Measurements from ENCODE around the gene PRCC.
A peak's percentile ranks its signal among the peaks of the same experiment; 100 is the strongest.

Gene PRCC, protein sequence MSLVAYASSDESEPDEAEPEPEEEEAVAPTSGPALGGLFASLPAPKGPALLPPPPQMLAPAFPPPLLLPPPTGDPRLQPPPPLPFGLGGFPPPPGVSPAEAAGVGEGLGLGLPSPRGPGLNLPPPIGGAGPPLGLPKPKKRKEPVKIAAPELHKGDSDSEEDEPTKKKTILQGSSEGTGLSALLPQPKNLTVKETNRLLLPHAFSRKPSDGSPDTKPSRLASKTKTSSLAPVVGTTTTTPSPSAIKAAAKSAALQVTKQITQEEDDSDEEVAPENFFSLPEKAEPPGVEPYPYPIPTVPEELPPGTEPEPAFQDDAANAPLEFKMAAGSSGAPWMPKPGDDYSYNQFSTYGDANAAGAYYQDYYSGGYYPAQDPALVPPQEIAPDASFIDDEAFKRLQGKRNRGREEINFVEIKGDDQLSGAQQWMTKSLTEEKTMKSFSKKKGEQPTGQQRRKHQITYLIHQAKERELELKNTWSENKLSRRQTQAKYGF

GRCh38 chr1:156767101-156767878, at the start of gene PRCC:
TSS of gene PRCC (plus strand) at chr1:156767535. CDS start at chr1:156767772, 237 bp downstream.
- DNase-seq = peak; percentile 99

- DNase-seq = no peak
Observed at GRCh38 chr1:156721131-156721530, 46.2 kb upstream of the PRCC start.

DNA sequence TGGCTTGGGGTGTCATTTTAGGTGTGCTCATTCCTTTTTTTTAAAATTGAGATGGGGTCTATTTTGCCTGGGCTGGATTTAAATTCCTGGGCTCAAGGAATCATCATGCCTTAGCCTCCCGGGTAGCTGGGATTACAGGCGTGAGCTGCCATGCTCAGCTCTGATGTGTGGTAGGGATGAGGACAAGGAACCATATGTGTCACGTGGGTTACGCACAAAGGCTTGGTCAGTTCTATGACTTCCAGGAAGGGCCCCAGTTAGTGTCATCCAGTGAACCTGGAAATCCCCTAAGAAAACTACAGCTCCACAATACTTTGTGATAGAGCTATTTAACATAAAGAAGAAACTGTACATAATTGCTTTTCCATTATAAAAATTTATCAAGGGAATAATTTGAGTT, 45.8 kb upstream of the PRCC start:
- no peak for DNase-seq

GRCh38 chr1:156725683-156726280, 41.6 kb upstream of the PRCC start:
- DNase-seq = peak; percentile 75

- peak; percentile 44 for DNase-seq
Observed at GRCh38 chr1:156726549-156727226, 40.6 kb upstream of the PRCC start.

DNA sequence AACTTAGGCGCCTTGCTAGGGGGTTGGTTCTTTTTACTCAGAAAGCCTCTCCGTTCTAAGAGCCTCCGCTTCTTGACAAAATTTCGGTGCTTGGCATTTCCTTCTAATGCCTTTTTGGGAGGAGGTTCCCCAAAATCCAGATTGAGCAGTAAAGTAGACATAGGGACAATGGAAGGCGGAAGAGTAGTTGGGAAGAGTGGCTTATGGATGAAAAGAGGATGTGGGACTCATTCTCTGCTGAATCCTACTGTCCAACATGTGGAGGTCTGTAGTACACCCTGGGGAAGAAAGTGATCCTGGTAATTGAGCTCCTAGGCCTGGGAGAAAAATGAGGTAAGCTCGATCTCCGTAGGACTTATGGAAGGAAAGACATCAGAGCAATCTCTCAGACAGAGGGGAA, 39.8 kb upstream of the PRCC start:
- no peak for DNase-seq

DNA sequence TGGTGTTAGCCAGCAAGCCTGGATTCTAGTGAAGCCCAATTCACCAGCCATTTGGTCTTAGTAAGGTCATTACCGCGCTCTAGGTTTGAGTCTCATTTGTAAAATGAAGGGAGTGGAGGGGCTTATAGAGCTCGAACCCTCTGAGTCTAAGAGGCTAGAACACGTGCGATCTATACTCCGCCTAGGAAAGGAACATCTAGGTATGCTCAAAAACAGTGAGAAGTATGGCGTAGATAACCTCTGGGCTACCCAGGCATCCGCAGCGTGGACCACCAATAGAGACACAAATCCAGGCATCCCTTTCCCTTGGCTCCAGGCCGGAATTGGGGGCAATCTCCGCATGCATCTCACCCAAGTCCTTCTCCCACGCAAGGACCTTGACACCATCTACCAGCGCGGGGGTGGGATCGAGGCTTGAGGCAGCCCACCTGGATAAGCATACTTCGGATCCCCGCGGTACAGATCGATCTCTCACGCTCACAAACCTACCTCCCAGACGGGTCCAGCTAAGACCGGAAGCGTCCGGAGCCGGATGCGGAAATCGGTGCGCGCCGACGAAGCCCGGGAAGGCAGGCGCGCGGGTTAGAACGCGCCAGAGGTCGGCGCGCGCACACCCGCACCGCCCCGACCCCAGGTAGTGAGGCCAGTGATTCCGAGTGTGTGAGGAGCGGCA, 39.3 kb upstream of the PRCC start, which contains the start of gene METTL25B:
METTL25B (plus strand) TSS at position 544 of the 673 bp plus-strand sequence. CDS start 636 bp downstream, outside the sequence.
- peak; percentile 86 for DNase-seq

- DNase-seq = peak; percentile 98
Observed at GRCh38 chr1:156728599-156729462, 38.5 kb upstream of the PRCC start, which contains the start of gene ISG20L2. TSS of gene ISG20L2 (minus strand) at chr1:156728766. CDS start at chr1:156727652, 1,114 bp downstream.

DNA sequence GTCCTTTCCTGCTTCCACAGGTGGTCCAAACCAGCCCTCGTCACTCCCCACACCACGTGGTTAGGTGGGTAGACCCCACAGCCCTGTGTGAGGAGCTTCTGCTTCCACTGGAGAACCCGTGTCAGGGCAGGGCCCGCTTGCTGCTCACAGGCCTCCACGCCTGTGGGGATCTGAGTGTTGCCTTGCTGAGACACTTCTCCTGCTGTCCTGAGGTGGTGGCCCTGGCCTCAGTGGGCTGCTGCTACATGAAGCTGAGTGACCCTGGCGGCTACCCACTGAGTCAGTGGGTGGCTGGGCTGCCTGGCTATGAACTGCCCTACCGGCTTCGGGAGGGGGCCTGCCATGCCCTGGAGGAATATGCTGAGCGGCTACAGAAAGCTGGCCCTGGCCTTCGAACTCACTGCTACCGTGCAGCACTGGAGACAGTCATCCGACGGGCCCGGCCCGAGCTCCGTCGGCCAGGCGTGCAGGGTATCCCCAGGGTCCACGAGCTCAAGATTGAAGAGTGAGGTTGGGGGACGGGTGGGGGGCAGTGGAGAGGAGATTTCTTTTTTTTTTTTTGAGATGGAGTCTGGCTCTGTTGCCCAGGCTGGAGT, 33.2 kb upstream of the PRCC start:
- DNase-seq = no peak

- no peak for DNase-seq
Observed at GRCh38 chr1:156738407-156738806, 28.9 kb upstream of the PRCC start.

DNA sequence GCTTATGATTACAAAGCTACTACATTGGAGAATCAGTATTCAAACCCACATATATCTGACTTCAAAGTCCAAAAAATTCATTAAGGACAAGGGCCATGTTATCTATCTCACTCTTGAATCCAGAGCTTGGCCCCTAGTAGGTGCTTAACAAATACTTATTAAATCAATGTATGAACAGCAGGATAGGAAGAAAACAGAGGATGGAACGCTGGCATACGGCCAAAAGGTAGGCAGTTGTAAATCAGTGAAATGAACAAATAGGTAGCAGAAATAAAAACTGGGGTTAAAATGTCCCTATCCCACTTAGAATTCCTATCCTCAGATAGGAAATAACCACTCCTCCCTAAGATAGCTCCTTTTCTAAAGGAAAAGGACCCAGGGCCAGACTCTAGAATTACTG, 28.4 kb upstream of the PRCC start:
- no peak for DNase-seq

DNA sequence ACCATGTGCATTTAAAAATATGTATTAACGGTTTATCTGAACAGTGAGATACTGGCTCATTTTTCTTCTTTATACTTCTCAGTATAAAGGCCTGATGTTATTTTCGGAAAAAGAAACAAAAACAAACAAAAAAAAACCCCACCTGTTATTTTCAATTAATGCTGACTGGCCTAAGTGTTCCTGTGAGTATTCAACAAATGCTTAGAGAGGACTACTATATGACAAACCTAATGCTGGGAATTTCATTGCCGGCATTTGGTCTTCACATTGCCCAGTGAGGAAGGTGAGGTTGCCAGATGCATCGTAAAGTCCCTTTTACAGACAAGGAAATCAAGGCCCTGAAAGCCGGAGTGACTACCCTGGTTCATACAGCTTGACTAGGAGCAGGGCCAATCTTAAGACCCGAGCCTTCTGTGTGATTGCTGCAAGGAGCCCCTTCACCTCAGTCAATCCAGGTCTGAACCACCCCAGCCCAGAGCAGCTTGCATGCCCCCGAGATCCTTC, 27.0 kb upstream of the PRCC start:
- no peak for DNase-seq

GRCh38 chr1:156740741-156741480, 26.4 kb upstream of the PRCC start, which contains the start of gene MRPL24:
TSS of gene MRPL24 (minus strand) at chr1:156741088. CDS start at chr1:156738704, 2,384 bp downstream.
- peak; percentile 98 for DNase-seq

DNA sequence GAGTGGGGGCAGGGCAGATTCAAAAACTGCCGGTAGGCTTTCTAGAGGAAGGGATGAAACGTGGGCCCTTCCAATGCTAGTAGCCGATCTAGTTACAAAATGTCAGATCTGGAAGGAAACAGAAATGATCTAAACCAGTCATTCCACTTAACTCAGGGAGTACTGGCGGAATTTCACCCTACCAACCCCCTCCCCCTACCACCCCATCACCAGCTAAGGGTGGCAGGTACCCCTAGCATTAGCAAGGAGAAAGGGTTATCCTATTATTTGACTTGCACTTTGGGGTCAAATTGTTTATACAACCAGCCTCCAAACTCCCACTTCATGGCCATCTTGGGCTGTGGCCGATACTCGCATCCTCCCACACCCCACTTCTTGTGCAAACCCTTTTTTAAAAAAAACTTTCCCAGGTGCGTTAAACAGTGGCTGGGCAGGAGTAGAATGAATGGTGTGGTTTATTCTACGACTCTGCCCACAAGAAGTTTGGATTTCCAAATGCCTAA, 25.8 kb upstream of the PRCC start:
- no peak for DNase-seq

DNA sequence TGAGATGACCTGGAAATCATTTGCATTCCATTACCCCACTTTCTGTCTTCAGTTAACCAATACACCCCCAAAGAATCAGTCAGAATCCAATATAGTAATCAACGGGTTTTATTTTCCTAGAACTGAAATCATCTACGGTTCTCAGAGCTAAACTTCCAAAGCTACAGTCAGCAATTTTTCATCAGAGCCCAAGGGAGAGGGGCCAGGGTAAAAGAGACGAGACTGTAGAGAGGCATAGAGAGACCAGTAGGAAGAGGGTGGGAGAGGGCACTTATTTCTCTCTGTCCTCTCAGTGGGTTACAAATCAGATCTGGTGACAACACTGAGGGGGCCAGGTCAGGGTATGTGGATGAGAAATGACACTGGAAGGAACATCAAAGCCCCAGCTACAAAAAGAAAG, 25.3 kb upstream of the PRCC start:
- no peak for DNase-seq

DNA sequence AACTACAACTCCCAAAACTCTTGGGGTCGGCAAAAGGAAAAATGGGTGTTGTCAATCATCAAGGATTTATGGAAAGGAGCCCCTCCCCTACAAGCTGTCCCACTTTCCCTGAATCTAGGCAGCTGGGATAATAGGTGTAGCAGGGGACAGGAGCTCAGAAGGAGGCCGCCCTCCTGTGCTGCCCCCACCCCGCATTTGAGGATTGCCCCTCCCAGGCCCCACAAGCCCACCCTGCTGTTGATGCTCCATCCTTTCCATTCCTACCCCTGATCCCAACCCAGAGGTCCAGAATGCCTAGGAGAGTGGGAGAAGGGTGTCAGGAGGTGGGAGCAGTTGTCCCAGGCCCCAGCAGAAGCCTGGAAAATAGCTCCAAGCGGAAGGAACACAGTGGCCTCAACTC, 24.5 kb upstream of the PRCC start:
- no peak for DNase-seq

DNA sequence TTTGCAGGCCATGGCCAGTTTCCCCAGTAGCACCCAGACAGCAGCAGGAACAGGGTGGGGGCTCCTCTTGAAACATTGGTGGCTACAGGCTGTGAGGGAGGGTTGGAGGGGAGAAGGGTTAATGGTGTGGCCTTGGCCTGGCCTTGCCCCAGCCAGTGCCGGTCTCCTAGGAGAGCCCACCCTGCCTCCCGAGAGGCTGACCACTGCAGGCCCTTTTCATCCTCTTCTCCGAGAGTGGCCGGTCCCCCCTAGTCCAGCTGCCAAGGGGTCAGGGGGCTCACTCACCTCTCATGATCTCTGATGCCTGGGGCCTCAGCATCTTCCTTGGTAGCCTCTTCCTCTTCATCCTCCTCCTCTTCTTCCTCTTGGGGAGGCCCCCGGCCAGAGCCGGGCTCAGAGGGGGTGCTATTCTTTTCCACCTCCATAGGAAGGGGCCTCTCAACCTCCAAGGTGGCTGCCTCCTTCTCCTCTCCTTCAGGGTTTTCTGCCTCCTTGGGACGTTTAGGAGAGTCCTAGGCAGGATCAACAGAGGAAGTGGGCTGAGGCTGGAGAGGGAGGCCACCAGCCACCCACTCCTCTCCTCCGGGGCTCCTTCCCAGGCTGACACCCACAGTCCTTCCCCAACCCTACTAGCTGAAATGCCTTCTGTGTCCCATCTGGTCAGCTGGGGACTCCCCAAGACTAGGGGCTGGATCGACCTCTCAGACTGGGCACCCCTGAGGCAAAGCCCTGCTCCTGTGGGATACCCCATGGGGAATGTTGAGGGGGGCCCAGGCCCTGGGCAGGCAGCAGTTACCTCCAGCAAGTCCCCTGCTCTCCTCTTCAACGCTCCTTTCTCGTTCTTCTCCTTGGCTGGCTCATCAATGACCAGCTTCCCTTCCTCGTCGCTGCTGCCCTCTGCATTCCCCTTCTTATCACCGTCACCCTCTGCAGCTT, 23.7 kb upstream of the PRCC start:
- DNase-seq = no peak

DNA sequence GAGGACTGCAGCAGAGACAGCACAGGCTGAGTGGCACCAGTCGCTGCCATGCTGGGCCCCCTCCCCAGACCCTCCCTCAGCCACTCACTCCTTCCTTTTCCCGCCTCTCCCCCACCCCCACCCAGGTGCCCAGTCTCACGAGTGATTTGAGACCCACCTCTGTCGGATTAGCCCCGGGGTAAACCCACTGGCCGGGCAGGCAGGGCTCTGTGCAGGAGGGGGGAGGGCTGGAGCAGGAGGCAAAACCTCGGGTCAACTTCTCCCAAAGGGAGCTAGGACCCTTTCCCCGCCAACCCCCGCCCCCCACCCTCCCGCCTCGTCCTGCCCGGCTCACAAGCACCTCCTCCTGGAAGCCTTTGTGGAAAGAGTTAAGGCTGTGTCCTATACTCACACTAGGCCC, 23.0 kb upstream of the PRCC start:
- DNase-seq = no peak
